ENCODE results near the gene MID1.

The MID1 gene

DNA sequence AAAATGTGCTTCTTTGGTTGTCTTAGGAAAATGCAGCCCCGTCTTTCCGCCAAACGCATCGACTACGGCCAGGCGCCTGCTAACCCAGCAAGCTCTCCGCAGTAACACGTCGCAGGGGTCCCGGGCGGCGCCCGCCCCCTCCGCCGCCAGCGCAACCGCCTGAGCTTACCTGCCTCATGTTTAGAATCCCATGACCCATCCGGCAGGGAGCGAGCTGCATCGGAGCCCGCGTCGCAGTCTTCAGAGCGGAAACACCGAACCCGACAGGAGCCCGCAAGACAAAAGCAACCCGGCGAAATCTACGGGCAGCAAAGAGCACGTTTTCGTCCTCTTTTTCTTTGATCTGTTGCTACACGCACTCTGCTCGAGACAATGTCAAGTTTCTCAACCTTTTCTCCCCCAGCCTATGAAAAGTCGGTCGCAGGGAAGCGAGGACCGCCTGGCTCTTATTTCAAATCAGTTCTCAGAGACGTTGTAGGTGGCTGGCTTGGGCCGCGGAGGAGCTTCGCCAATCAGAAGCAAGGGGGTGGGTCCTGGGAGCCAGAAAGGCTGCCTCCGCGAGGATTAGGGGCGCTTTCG is at the start of gene MID1:
MID1 (minus strand) TSS at position 465 of the 579 bp plus-strand sequence. CDS start 53,038 bp downstream, outside the sequence.
- peak; percentile 75 for DNase-seq (ENCODE audit: low spot score)

- no peak for DNase-seq (ENCODE audit: low spot score)
Measured at GRCh38 chrX:10667143-10667542, 46.8 kb upstream of the MID1 start.

- no peak for DNase-seq (ENCODE audit: low spot score)
Measured at GRCh38 chrX:10666102-10666501, 45.7 kb upstream of the MID1 start.

GRCh38 chrX:10665681-10666080 is 45.3 kb upstream of the MID1 start:
- DNase-seq (ENCODE audit: low spot score) = no peak

DNA sequence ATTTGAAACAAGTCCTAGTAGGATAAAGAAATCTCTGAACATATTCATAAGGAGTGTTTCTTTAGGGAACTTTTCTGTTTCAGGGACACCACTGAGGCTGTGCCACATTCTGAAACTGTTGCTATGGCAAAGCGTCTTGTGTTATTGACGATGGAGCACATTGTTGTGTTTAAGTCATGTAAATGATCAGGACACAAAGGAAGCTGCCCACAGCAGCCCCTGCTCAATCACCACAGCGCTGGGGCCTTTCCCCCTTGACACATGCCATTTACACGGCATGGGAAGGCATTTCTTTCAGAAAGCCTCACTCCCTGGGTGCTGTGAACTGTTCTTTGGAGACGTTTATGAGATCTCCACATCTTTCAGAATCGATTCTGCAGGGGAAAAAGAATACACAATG is 39.8 kb upstream of the MID1 start:
- DNase-seq (ENCODE audit: low spot score) = no peak

DNA sequence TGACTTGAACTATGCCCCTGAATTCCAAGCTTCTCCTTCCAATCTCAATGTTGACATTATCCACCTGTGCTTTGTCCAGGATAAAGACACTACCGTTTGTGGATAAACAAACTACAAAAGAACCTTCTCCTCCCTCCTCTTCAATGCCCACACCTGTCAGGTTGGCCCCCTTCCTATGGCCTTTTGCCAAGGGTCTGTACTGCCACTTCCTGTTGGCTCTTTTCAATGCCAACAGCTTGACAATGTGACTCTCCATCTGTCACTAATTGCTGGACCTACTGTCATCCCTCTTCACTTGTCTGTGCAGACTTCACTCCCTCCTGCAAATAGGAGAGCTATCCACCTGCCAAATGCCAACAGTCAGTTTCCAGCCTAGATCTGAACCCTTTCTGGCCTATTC is 35.8 kb upstream of the MID1 start:
- DNase-seq (ENCODE audit: low spot score) = no peak

DNA sequence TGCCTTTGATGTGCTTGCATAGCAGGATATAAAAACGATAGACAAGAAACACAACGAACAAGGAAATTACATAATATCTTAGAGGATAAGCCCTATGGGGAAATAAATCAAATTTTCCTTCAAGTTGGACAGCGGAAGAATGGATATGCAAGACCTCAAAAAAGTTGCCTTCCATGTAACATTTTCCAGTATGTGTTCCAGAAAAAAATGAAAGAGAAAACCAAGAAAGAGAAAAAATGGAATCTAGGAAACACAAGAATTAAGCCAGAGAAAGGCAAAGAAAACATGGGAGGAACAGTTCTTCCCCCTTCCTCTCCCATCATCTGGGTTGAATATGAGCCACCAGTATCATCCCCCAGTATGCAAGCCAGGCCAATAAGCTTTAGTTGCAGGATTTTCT is 34.6 kb upstream of the MID1 start:
- DNase-seq (ENCODE audit: low spot score) = no peak

GRCh38 chrX:10653302-10653701 is 32.9 kb upstream of the MID1 start:
- DNase-seq (ENCODE audit: low spot score) = no peak

GRCh38 chrX:10649265-10649664 is 28.9 kb upstream of the MID1 start:
- no peak for DNase-seq (ENCODE audit: low spot score)

- no peak for DNase-seq (ENCODE audit: low spot score)
Measured at GRCh38 chrX:10648614-10649013, 28.2 kb upstream of the MID1 start.

GRCh38 chrX:10636851-10637250 is 16.5 kb upstream of the MID1 start:
- no peak for DNase-seq (ENCODE audit: low spot score)

DNA sequence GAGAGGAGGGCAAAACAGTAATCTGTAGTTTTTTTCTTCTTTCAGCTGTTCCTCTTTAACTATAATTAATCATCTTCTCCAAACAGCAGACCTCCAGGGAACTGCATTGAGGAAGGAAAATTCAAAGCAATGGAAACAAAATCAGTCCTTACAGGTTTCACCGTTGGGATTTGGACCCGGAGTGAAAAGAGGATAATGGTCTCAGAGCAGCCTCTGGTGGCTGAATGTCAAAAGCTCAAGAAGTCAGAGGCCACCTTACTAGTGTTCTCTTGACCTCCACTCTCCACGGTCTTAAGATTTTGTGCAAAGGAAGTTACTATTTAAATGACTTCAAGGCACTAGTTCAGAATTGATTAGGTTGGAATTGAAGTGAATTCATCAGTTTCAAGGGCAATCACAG is 16.0 kb upstream of the MID1 start:
- DNase-seq (ENCODE audit: low spot score) = peak; percentile 71

- peak; percentile 92 for DNase-seq (ENCODE audit: low spot score)
Measured at GRCh38 chrX:10634392-10635161, 14.2 kb upstream of the MID1 start.

DNA sequence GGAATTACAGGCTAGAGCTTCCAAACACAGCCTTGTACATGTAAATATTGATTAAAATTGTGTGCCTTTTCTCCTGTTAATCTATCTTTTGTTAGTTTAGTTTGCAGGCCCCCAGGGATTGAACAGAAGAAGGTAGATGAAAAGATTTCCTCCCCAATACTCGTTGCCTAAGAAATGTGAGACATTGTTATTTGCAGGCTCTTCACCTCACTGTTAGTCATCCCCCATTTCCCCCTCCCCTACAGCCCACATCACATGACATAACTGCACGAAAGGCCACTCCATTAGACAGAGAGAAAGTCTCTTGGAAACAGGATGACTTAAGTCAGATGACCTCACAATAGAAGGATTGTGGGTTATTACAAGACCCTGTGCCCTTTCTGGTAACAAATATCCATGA is 13.3 kb upstream of the MID1 start:
- DNase-seq (ENCODE audit: low spot score) = peak; percentile 89

DNA sequence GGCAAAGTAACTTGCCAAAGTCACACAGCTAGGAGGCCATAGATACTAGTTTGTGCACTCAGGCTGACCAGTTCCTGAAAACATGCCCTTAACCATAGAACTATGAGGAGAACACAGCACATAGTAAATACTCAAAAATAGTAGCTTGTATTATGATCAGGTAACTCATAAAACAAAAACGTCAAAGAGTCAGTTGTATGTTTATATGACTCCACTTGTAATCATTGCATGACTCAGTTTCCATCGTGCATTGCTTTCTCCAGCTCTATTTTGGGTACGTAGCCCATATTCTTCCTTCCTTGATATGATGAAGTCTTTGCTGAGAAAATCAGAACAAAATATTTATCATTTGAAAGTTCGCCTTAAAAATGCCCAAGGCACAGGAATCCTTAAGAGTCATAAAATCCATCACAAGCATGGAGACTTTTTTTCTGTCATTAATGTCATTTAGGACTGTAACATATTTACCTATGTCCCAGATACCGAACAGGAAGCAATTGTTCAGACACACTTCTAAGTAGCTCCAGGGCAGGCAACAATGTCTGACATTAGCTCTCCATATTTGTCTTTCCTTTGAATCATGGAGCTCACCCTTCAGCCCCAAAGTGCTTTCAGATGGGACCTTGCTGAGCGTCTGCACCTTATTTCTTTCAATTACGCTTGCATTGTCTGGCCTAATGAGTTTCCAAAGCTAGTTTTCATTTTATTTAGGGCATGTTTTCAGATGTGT is 11.2 kb upstream of the MID1 start:
- no peak for DNase-seq (ENCODE audit: low spot score)

- no peak for DNase-seq (ENCODE audit: low spot score)
Measured at GRCh38 chrX:10630320-10630719, 9.9 kb upstream of the MID1 start.

DNA sequence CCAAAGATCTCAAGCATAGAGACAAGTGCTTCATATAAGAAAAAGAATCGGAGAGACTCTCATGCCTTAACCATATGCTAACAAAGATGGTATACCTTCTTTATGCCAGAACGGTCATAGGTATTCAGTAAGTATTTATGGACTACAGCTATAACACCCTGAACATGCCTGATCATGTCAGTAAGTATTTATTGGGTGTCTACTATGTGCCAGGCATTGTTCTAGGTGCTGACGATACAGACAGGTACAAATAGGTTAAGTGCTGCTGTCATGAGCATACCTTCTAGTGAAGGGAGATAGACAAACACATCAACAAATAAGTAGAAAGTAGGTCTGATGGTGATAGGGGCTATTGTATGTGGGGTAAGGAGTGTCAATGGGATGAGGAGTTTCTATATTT is 9.5 kb upstream of the MID1 start:
- DNase-seq (ENCODE audit: low spot score) = no peak

- DNase-seq (ENCODE audit: low spot score) = peak; percentile 75
Measured at GRCh38 chrX:10628906-10629305, 8.5 kb upstream of the MID1 start.

GRCh38 chrX:10622197-10622596 is 1.8 kb upstream of the MID1 start:
- DNase-seq (ENCODE audit: low spot score) = no peak

GRCh38 chrX:10619425-10620046 is 849 bp downstream of the MID1 start:
- no peak for DNase-seq (ENCODE audit: low spot score)

DNA sequence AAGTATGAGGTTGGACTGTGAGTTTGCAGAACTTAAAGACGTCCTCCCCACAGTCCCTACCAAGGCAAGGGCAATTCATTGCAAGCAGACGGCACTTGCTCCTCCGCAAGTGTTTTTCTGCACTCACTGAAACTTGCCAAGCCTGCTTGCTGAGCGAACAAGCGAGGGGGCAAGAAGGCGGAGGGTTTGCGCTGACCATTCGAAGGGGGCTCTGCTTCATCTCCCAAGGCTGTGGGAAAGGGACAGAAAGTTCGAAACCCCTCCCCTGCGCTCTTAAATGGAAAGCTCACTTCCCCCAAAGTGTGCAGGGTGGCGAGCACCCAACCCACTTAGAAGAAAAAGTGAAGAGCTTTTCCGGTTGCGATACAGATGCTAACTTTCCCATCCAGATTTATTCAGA is 1.4 kb downstream of the MID1 start:
- no peak for DNase-seq (ENCODE audit: low spot score)

DNA sequence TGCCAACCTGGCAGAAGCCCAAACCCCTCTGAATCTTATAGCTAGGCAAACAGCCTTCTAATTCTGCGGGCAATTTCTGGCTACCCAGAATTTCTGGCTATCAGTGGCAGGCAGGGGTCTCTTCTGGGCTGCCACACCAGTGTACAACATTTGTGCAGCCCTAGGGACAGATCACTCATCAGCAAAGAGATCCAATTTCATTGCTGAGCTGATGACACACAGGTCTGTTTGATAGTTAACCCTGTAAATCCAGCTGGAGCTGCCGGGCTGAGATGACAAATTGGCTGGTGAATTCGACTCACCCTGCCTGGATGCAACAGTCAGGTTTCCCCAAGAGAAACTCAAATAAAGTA is 2.4 kb downstream of the MID1 start:
- DNase-seq (ENCODE audit: low spot score) = peak; percentile 82
